Left forelimb (tissue), 1 donor: Measurements from ENCODE around the gene SLC4A1AP.

Experiments used
- DNase-seq: peaks from one replicate; pipeline ENCODE4 v3.0.0-alpha.2; 2018; ENCODE audit warnings: low spot score

Gene SLC4A1AP

DNA sequence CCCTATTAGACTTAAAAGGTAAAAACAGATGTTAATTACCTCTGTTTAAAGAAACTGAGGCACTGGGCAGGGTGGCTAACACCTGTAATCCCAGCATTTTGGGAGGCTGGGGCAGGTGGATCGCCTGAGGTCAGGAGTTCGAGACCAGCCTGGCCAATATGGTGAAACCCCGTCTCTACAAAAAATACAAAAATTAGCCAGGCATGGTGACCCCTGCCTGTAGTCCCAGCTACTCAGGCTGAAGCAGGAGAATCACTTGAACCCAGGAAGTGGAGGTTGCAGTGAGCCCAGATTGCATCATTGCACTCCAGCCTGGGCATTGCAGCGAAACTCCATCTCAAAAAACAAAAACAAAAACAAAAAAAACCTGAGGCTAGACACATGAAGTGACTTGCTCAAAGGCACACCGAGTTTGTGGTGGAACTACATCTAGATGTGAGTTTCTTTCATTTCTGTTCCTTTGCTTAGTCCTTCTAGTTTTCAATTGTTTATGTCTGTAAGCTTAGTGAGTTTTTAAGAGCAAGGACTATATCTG lies 40.7 kb downstream of the SLC4A1AP start:
- DNase-seq, result no peak

DNA sequence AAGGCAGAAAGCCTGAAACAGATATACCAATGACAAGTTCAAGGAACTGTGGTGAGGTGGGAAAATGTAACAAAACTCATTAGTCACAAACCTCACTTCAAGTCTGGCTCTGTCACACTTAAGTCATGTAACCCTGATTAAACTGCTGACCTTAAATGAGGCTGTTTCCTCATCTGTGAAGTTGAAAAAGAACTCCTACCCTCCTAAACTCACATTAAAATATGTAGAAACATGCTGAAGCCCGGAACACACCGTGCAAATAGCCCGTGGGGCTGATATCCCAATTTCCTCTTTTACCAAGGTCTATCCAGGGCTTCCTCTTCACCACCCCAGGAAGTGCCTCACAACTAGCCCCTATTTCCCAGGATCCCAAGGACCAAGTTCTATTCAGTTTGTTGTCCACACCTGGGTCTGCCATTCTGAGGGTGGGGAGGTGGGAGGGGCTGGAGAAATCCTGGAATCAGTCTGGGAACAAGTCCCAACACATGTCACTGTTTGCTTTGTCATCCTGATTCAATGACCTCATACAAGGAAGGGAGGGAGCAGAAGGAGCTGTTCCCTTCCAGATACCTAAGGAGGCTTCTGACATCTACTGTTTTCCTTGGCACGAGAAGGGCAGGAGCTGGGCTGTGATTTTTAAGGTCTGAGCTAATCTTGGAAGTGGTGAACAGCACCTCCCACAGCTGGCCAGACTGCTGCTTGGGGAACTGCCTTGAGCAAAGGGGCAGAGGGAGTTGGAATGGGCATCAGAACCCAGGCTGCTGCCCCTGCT lies 42.3 kb downstream of the SLC4A1AP start:
- no peak for DNase-seq

DNA sequence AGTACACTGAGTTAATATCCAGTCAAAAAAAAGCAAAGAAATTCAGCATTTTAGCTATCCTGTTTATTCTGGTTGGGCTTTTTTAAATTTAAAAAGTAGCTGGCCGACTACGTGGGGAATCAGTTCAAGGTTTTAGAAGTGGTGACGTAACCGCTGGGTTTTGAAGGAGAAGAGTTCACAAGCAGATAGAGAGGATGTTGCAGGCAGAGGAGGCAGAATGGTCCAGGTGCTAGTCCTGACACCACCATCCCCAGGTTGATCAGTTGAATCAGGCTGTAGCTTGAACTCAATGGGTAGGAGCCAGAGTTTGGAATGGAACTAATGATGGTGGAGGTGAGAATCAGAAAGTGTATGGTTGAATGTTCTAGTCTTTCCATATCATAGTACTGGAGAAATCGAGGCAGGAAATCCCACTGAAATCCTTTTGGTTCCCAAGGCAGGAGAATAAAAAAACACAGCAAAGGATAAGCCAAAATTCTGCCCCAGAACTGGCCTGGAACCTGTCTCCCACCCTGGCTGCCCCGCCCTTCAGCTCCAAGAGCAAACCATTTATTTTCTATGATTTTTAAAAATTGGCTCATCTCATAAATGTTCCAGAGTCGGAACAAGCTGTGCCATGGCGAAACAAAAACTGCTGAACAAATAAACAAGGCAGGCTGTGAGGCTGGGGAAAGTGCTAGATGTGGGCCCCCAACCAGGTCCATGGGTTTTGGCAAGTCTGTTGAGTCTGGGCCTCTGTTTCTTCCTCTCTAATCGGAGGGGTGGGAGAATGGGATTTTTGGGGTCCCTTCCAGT lies 44.0 kb downstream of the SLC4A1AP start:
- DNase-seq, result no peak

DNA sequence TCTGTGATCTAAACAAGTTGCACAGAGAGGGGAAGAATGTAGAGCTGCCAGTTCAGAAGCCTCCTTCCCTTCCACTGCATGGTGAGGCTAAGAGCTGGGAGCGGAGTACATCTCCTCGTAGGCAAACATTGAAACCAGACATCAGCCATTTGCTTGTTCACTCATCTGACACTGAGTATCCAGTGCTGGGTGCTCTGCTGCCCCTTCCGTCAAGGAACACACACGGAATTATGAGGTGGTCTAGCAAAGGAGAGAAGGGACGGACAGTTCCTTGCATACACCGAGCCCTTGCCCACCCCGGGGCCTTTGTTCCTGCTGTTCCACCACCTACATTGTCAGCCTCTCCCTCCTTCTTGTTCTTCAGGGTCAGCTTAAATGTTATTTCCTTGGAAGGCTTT lies 44.6 kb downstream of the SLC4A1AP start:
- DNase-seq, result no peak

DNA sequence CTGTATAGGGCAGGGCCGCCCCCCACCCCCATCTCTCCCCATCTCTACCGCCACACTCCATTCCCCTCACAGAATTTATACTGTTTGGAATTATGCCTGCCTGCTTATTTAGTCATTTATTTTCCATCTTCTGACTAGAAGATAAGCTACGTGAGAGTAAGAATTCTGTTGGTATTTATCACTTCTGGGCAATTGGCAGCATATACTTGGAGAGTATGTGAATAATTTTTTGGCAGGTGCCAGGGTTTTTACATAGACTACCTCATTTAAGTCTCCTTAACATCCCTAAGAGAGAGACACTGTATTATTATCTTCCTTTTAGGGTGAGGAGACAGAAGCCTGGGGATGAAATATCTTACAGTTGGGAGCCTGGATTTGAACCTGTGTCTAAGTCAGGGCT lies 45.0 kb downstream of the SLC4A1AP start:
- no peak for DNase-seq

GRCh38 chr2:27709326-27709725 lies 45.6 kb downstream of the SLC4A1AP start:
- DNase-seq, result no peak

DNA sequence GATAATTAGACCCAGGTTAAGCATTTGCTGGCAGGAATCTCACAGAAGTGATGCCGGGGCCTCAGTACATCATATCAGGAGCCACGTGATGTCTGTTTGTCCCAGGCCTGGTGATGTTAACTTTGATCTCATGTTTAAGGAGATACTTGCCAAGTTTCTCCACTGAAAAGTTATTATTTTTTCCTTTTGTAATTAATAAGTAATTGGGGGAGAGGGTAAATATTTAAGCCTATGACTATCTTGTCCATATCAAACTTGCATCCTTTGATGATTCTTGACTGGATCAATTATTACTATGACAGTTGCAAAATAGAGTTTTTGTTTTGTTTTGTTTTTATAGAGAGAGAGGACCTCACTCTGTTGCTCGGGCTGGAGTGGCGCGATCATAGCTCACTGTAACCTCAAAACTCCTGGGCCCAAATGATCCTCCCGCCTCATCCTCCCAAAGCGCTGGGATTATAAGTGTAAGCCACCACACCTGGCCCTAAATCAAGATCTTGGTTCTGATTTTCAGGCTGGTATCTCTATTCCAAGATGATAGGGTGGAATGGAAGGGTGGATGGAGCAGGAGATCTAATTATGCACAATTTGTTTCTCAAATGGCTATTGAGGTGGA lies 46.4 kb downstream of the SLC4A1AP start:
- DNase-seq, result no peak

DNA sequence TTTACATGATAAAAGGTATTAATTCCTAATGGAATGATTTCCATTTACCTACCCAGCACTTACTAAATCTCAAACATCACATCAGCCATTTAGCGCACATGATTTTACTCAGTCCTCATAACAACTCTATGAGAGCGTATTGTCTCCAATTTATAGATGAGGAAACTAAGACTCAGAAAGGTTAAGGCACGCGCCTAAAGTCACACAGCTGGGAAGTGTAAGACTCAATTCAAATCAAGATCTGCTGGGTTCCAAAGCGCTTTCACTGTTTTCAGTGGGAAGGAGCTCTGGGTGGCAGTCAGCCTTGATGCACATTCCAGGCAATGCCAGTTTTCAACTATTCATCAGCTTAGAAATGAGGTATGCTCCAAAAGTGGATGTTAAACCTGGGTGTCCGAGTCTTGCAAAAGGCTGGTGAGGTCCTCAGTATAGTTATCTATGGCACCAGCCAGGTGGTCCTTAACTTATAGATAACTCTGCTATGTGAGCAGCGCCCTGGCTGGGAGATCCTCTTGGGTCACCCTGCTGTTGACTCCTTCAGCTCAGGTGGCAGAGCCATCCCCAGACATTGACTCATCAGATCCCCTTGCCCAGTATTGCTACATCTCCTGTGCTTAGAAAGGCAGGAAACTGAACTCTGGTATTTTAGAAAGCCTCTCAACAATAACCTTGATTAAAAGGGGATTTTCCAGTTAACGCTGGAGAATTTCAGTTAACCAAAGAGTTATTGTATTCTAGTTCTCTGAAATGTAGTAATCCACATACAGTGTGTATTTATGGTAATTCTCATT lies 47.1 kb downstream of the SLC4A1AP start:
- no peak for DNase-seq

DNA sequence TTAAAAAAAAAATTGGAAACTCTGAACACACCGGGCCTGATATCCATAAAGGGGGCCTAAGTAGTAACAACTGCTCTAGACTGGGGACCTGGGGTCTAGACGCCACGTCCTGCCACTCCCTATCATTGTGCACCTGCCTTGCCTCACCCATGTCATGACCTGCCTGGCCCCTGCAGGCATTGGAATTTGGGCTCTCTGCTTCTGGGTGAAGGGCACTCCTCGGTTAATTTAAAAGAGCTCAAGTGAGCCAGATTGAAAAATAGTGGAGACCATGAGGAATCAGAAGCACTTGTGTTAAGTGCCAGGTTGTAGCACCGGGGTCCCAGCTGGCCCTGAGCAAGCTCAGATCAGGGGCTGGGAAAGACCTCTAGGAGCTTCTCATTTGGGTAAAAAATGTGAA lies 48.1 kb downstream of the SLC4A1AP start:
- no peak for DNase-seq

- DNase-seq, result no peak
Observed at GRCh38 chr2:27712522-27712921, 48.8 kb downstream of the SLC4A1AP start.

GRCh38 chr2:27713201-27713600 lies 49.5 kb downstream of the SLC4A1AP start:
- no peak for DNase-seq

DNA sequence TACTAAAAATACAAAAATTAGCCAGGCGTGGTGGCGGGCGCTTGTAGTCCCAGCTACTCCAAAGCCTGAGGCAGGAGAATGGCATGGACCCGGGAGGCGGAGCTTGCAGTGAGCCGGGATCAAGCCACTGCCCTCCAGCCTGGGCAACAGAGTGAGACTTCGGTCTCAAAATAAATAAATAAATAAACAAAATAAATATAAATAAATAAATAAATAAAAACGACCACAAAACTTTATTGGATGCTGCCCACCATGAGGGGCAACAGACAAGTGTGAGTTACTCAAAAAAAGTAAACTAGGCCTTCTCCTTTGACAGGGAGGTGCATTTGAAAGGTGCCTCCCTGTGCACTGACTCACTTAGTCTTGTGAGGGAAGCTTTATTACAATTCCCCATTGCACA lies 50.4 kb downstream of the SLC4A1AP start:
- no peak for DNase-seq

GRCh38 chr2:27714851-27715291 lies 51.2 kb downstream of the SLC4A1AP start:
- DNase-seq, result no peak

DNA sequence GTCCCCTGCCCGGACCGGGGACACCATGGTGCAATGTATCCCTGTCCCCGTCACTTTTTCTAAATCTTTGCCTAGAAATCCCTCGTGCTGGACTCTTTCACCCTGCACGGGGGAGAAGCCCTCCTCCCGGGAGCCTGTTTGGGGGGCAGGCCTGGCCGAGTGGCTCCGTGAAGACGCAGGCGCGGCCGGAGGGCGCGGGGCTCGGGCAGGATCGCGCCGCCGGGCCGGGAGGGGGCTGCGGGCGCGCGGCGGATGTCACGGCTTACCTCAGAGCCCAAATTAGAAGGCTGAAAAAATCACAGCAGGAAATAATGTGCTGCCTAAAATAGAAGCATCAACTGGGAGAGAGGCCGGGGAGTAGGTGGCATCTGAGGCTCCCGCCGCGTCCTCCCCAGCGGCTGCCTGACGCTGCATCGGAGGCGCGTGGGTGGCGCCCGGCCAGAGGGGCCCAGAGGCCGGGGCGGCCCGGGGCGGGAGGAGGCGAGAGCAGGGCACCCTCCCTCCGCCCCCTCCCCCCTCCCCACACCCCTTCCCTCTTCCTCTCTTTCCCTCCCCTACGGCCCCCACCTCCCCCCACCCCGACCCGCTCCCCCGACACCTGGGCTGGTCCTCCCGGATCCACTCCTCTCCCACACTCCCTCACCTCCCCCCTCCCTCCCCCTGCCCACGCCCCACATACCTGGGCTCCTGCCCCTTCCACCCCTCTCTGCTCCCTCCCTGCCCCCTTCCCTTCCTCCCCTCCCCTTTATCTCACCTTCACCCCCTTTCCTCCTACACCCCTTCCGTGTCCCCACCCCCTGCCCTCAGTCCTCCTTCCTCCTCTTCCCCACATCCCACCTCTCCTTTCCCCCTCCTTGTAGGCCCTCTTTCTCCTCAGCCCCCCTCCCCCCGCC lies 51.9 kb downstream of the SLC4A1AP start:
- no peak for DNase-seq

DNA sequence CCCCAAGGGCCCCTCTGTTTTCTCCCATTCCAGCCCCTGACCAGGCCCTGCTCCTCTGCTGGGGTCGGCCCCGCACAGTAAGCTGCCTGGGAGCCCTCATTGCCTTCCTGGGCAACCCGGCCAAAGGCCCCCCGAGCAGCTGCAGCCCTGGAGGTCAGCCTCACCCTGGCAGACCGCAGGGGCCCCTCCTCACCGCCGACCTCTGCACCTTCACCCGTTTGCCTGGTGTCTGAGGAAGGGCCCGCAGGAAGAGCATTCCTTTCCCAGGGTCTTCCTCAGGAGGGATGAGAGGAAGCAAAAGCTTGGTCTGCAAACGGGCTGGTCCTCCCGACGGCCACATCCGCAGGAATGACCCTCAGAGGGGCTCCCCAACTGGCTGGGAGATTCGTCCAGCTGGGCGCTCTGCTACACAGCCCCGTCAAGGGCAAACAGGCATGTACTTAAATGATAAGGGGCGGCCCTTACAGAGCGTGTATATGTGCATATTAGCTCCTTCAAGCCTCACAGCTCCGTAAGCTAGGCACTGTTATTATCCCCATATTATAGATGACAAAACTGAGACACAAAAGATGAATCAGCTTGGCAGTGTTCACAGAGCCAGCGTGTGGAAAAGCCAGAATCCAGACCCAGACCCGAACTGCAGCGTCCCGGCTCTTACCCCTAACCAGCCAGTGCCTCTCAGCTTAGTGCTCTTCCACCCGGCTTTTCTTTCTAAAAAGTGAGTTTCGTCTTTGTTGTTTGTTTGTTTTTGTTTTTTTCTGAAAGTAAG lies 52.8 kb downstream of the SLC4A1AP start:
- DNase-seq, result no peak

DNA sequence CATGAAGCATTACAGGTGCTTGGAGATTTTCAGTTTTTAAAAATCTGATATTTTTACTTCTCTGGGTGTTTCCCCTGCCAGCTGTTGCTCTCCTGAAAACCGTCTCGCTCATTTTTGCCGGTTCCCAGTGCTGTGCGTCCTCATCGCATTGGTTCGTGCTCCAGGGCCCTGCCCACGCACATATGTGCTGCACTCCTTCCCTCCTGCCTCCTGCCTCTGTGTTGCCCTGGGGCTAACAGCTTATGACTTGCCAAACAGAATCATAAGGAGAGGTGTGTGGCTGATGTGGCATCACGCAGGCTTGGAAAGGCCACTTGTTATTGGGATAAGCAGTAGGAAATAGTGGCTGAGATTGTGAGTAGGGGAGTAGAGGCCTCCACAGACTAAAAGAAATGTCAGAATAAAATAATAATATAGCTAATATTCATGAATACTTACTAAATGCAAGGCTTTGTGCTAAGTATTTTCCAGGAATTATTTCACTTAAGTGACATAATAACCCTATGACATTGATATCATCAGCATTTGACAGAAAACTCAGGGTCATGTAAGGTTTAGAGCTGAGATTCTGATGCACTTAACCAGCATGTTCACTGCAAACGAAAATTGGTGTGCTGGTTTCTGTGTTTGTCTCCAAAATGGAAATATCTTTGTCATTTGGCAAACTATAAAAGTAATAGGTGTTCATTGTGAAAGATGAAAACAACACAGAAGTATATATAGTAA lies 53.5 kb downstream of the SLC4A1AP start:
- no peak for DNase-seq

DNA sequence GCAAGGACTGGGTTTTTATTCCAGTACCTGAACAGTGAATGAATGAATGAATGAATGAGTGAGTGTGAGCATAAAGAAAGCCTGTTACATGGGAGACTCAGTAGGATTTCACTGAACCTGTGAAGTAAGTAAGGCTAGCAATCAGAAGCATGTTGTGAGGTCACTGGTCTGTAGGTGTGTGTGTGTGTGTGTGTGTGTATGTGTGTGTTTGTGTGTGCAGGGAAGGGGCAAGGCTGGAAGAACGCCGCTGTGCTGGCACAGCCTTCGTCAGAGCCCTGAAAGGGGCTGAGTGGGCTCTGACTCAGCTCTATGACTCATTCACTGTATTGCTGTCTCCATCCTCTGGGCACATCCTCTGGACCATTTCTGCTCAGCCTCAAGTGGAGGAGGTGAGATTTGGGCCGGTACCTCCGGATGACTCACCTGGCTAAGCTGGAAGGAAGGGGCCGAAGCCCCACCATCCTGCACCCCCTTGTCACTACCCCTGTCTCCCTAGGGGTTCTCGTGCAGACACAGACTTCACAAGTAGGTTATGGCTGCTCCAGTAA lies 56.4 kb downstream of the SLC4A1AP start:
- no peak for DNase-seq

GRCh38 chr2:27721335-27721734 lies 57.6 kb downstream of the SLC4A1AP start:
- DNase-seq, result no peak

DNA sequence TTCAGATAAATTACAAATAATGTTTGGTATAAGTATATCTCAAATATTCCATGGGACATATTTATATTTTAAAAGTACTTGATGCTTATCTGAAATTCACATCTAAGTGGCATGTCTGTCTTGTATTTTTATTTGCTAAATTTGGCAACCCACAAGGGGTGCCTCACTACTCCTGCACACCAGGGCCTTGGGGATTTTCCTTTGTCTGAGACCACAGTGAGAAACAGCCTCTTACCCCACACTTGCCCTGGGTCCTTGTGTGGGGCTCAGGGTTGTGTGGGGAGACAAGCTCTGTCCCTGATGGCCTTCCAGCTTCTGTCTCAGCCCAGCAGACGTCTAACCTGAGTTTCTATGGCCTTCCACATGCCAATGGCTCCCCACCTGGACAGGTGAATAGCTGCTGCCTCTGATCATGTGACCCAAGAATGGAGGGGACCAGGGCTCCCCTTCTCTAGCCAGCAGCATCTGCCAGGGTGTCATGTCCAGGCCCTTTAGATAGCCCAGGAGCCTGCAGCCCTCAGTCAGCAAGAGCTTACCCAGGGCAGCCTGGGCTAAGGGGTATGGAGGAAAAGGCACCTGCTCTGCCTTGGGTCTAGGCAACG lies 58.3 kb downstream of the SLC4A1AP start:
- no peak for DNase-seq
